ENCODE data around the gene TCTA.

The TCTA gene, protein sequence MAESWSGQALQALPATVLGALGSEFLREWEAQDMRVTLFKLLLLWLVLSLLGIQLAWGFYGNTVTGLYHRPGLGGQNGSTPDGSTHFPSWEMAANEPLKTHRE

DNA sequence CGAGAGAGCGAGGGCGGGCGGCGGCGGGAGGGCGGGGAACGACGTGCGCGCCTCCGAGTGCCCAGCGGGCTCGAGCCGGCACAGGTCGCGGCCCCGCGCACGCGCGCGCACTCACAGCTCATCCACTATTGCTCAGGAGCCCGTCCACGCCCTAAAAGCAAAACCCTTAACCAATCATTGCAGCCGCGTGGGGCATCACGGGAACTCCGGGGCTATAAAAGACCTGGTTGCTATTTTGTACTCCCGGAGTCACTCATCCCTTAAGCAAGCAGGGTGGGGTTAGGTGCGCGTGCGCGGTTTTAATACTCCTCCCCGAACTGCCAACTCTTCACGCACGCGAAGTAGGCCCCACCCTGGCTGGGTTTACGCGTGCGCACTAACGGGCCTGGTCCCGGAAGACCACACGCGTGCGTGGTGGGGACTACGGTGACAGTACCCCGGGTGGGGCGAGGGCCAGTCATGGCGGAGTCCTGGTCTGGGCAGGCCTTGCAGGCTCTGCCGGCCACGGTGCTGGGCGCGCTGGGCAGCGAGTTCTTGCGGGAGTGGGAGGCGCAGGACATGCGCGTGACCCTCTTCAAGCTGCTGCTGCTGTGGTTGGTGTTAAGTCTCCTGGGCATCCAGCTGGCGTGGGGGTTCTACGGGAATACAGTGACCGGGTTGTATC, at the start of gene TCTA, which contains the start of gene RHOA:
Gene TCTA (plus strand): TSS at position 456 of the 664 bp plus-strand sequence. CDS start 4 bp downstream, at position 460.
Gene RHOA (minus strand): TSS at position 9 of the 664 bp plus-strand sequence. CDS start 36,387 bp downstream, outside the sequence.
- TF ChIP-seq, protein P1, sequence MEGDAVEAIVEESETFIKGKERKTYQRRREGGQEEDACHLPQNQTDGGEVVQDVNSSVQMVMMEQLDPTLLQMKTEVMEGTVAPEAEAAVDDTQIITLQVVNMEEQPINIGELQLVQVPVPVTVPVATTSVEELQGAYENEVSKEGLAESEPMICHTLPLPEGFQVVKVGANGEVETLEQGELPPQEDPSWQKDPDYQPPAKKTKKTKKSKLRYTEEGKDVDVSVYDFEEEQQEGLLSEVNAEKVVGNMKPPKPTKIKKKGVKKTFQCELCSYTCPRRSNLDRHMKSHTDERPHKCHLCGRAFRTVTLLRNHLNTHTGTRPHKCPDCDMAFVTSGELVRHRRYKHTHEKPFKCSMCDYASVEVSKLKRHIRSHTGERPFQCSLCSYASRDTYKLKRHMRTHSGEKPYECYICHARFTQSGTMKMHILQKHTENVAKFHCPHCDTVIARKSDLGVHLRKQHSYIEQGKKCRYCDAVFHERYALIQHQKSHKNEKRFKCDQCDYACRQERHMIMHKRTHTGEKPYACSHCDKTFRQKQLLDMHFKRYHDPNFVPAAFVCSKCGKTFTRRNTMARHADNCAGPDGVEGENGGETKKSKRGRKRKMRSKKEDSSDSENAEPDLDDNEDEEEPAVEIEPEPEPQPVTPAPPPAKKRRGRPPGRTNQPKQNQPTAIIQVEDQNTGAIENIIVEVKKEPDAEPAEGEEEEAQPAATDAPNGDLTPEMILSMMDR (IDR thresholded peaks at IDR 0.05; ENCODE audit: borderline replicate concordance, control extremely low read depth, extremely low read depth, insufficient read depth, missing control alignments) = no peak
- DNase-seq (ENCODE audit: low spot score) = peak; percentile 99
- in situ Hi-C loops (cut with MboI; ENCODE audit: low sequenced_read_pairs, unreplicated experiment) = no loop called here

DNA sequence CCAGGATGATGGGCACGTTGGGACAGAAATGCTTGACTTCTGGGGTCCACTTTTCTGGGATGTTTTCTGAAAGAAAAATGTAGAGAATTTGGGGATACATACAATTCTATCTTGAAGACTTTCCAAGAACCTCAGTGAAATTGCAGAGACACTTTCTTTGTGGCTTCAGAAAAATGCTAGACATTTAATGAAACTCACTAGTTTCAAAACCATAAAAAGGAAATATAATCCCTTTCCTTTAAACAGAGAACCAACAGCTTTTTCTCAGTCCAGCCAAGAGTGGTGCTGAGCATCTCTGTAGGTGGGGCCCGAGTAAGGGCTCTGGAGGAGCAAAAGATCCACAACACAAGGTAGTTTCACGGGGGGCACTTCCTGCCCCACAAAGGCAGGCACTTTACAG, 49.7 kb upstream of the TCTA start:
- DNase-seq (ENCODE audit: low spot score) = no peak
- in situ Hi-C loops (cut with MboI; ENCODE audit: low sequenced_read_pairs, unreplicated experiment) = no loop called here
- TF ChIP-seq, protein P1 (IDR thresholded peaks at IDR 0.05; ENCODE audit: borderline replicate concordance, control extremely low read depth, extremely low read depth, insufficient read depth, missing control alignments) = no peak

DNA sequence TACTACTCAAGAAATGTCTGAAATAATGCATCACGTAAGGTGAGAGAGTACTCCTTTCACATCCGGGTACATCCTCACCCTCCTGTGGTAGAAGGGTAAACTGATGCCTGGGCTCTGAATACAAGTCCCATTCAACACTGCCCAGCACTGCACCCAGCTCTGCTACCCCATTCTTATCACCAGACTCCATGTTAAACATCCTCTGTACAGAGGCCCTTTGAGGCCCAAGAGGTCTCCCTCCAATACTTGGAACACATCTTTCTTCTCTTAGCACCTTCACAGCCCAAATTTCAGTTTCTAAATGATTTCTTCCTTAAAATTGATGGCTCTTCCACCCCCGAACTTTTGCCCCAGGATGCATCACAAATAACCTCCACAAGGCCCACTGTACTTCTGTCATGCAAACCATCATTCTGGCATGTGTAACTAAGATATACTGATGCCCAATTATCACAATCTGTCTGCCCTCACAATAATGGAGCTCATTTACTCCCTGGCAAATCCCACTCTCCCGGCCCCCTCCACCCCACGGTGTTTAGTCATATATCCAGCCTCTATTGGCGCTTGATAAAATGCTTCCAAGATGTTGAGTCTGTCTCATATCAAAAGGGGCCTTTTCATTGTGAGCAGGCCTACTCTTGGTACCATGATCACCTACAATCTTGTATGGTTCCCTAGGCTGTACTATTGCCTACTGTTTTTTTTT, 41.5 kb upstream of the TCTA start:
- in situ Hi-C loops (cut with MboI; ENCODE audit: low sequenced_read_pairs, unreplicated experiment) = no loop called here
- DNase-seq (ENCODE audit: low spot score) = no peak
- TF ChIP-seq, protein P1 (IDR thresholded peaks at IDR 0.05; ENCODE audit: borderline replicate concordance, control extremely low read depth, extremely low read depth, insufficient read depth, missing control alignments) = no peak

DNA sequence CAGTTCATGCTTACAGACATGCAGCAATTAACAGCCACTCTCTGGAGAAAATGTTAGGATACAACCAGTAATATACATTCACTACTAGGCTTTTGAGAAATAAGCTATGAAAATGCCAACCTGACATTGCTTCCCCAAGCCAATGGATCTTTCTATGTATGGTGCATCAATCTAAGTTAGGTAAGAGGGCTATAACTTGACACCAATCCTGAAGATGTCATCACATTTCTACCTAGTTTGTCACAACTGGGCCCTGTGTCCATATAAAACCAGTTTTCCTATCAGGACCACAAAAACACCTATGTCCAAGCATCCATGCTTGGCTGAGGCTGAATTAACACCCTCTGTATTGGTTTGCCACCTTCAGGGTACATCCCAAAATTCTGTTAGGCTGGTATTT, 40.3 kb upstream of the TCTA start:
- TF ChIP-seq, protein P1 (IDR thresholded peaks at IDR 0.05; ENCODE audit: borderline replicate concordance, control extremely low read depth, extremely low read depth, insufficient read depth, missing control alignments) = no peak
- in situ Hi-C loops (cut with MboI; ENCODE audit: low sequenced_read_pairs, unreplicated experiment) = no loop called here
- DNase-seq (ENCODE audit: low spot score) = no peak

DNA sequence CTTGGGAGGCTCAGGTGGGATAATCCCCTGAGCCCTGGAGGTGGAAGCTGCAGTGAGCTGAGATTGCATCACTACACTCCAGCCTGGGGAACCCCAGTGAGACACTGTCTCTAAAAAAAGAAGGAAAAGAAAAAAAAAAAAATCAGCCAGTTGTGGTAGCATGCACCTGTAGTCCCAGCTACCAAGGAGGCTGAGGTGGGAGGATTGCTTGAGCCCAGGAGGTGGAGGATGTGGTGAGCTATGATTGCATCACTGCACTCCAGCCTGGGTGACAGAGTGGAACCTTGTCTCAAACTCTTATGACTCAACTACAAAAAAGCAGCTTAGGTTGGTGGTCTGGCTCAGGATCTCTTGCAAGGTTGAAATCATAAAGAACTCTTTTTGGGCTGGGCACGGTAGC, 34.7 kb upstream of the TCTA start:
- in situ Hi-C loops (cut with MboI; ENCODE audit: low sequenced_read_pairs, unreplicated experiment) = no loop called here
- TF ChIP-seq, protein P1 (IDR thresholded peaks at IDR 0.05; ENCODE audit: borderline replicate concordance, control extremely low read depth, extremely low read depth, insufficient read depth, missing control alignments) = no peak
- DNase-seq (ENCODE audit: low spot score) = peak; percentile 38

DNA sequence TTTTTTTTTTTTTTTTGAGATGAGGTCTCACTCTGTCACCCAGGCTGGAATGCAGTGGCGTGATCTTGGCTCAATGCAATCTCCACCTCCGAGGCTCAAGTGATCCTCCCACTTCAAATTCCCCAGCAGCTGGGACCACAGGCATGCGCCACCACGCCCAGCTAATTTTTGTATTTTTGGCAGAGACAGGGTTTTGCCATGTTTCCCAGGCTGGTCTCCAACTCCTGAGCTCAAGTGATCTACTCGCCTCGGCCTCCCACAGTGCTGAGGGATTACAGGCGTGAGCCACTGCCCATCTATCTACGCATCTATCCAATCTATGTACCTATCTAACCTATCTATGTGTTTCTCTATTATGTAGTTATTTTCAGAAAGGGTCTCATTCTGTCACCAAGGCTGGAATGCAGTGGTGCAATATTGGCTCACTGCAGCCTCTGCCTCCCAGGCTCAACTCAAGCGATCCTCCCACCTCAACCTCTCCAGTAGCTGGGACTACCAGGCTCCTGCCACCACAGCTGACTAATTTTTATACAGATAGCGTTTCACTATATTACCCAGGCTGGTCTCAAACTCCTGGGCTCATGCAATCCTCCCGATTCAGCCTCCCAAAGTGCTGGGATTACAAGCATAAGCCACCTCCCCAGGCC, 33.9 kb upstream of the TCTA start:
- in situ Hi-C loops (cut with MboI; ENCODE audit: low sequenced_read_pairs, unreplicated experiment) = no loop called here
- TF ChIP-seq, protein P1 (IDR thresholded peaks at IDR 0.05; ENCODE audit: borderline replicate concordance, control extremely low read depth, extremely low read depth, insufficient read depth, missing control alignments) = no peak
- no peak for DNase-seq (ENCODE audit: low spot score)

All from GM13976 (cell line).